ENCODE results near the gene ACIN1. TPM values are rescaled to one million over a fixed set of nuclear protein-coding genes. Genes with fewer than 3 reads are reported as not detected.

The ACIN1 gene
- total and polyA plus RNA-seq, 2 experiments from 2014 or later: 76.1 to 172 TPM

GRCh38 chr14:23018107-23018506 lies 76.8 kb downstream of the ACIN1 start:
- Histone ChIP-seq H3K4me1 (ENCODE audit: insufficient read depth) (peaks cover 8% of the 10 kb centered on the region; the same call in 1 of the 2 replicates), H3K36me3 (ENCODE audit: insufficient read depth) (no peaks in the 10 kb centered on the region), H3K27me3 (ENCODE audit: insufficient read depth) (no peaks in the 10 kb centered on the region), H2AFZ (no peak overlapping the region), H3K79me2 (replicated peaks; ENCODE audit: insufficient read depth) (no peaks in the 10 kb centered on the region), H3K4me3 (no peak overlapping the region), H3K4me2 (no peak overlapping the region), H3K27ac (ENCODE audit: low read depth) (no peak overlapping the region), H3F3A (replicated peaks; ENCODE audit: low read depth) (0 out of 2 replicates have a peak, but pooled peaks cover 3% of the 10 kb centered on the region), H3K9me2 (ENCODE audit: insufficient read depth) (no peaks in the 10 kb centered on the region), H4K20me1 (replicated peaks; ENCODE audit: insufficient read depth) (0 out of 2 replicates have a peak, but pooled peaks cover 5% of the 10 kb centered on the region)
- ATAC-seq: peak; percentile 36
- no peak overlapping the region for H3K4me3 Mint-ChIP-seq
- TF ChIP-seq, protein P1, sequence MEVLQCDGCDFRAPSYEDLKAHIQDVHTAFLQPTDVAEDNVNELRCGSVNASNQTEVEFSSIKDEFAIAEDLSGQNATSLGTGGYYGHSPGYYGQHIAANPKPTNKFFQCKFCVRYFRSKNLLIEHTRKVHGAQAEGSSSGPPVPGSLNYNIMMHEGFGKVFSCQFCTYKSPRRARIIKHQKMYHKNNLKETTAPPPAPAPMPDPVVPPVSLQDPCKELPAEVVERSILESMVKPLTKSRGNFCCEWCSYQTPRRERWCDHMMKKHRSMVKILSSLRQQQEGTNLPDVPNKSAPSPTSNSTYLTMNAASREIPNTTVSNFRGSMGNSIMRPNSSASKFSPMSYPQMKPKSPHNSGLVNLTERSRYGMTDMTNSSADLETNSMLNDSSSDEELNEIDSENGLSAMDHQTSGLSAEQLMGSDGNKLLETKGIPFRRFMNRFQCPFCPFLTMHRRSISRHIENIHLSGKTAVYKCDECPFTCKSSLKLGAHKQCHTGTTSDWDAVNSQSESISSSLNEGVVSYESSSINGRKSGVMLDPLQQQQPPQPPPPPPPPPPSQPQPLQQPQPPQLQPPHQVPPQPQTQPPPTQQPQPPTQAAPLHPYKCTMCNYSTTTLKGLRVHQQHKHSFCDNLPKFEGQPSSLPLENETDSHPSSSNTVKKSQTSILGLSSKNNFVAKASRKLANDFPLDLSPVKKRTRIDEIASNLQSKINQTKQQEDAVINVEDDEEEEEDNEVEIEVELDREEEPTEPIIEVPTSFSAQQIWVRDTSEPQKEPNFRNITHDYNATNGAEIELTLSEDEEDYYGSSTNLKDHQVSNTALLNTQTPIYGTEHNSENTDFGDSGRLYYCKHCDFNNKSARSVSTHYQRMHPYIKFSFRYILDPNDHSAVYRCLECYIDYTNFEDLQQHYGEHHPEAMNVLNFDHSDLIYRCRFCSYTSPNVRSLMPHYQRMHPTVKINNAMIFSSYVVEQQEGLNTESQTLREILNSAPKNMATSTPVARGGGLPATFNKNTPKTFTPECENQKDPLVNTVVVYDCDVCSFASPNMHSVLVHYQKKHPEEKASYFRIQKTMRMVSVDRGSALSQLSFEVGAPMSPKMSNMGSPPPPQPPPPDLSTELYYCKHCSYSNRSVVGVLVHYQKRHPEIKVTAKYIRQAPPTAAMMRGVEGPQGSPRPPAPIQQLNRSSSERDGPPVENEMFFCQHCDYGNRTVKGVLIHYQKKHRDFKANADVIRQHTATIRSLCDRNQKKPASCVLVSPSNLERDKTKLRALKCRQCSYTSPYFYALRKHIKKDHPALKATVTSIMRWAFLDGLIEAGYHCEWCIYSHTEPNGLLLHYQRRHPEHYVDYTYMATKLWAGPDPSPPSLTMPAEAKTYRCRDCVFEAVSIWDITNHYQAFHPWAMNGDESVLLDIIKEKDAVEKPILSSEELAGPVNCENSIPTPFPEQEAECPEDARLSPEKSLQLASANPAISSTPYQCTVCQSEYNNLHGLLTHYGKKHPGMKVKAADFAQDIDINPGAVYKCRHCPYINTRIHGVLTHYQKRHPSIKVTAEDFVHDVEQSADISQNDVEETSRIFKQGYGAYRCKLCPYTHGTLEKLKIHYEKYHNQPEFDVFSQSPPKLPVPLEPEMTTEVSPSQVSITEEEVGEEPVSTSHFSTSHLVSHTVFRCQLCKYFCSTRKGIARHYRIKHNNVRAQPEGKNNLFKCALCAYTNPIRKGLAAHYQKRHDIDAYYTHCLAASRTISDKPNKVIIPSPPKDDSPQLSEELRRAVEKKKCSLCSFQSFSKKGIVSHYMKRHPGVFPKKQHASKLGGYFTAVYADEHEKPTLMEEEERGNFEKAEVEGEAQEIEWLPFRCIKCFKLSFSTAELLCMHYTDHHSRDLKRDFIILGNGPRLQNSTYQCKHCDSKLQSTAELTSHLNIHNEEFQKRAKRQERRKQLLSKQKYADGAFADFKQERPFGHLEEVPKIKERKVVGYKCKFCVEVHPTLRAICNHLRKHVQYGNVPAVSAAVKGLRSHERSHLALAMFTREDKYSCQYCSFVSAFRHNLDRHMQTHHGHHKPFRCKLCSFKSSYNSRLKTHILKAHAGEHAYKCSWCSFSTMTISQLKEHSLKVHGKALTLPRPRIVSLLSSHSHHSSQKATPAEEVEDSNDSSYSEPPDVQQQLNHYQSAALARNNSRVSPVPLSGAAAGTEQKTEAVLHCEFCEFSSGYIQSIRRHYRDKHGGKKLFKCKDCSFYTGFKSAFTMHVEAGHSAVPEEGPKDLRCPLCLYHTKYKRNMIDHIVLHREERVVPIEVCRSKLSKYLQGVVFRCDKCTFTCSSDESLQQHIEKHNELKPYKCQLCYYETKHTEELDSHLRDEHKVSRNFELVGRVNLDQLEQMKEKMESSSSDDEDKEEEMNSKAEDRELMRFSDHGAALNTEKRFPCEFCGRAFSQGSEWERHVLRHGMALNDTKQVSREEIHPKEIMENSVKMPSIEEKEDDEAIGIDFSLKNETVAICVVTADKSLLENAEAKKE (CRISPR knock-in tag; IDR thresholded peaks at IDR 0.05): no peak
- TF ChIP-seq ZNF331 (CRISPR knock-in tag; IDR thresholded peaks at IDR 0.05; ENCODE audit: low read depth): no peak
- no peak for TF ChIP-seq JUNB (IDR thresholded peaks at IDR 0.05; ENCODE audit: unreplicated experiment)
- TF ChIP-seq, protein P2, sequence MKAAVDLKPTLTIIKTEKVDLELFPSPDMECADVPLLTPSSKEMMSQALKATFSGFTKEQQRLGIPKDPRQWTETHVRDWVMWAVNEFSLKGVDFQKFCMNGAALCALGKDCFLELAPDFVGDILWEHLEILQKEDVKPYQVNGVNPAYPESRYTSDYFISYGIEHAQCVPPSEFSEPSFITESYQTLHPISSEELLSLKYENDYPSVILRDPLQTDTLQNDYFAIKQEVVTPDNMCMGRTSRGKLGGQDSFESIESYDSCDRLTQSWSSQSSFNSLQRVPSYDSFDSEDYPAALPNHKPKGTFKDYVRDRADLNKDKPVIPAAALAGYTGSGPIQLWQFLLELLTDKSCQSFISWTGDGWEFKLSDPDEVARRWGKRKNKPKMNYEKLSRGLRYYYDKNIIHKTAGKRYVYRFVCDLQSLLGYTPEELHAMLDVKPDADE (IDR thresholded peaks at IDR 0.05): no peak
- TF ChIP-seq POLR2AphosphoS5 (IDR thresholded peaks at IDR 0.05; ENCODE audit: low read depth): no peak
- no peak for TF ChIP-seq EZH2phosphoT487 (IDR thresholded peaks at IDR 0.05; ENCODE audit: unreplicated experiment)
- TF ChIP-seq CTCF (conservative IDR thresholded peaks at IDR 0.05; ENCODE audit: low read depth in 2 of 2): no peak
- no peak for TF ChIP-seq EZH2 (IDR thresholded peaks at IDR 0.05; ENCODE audit: low read depth, unreplicated experiment)
- no peak for TF ChIP-seq CREB1 (CRISPR knock-in tag; IDR thresholded peaks at IDR 0.05; ENCODE audit: low read depth)
- TF ChIP-seq, protein P3, sequence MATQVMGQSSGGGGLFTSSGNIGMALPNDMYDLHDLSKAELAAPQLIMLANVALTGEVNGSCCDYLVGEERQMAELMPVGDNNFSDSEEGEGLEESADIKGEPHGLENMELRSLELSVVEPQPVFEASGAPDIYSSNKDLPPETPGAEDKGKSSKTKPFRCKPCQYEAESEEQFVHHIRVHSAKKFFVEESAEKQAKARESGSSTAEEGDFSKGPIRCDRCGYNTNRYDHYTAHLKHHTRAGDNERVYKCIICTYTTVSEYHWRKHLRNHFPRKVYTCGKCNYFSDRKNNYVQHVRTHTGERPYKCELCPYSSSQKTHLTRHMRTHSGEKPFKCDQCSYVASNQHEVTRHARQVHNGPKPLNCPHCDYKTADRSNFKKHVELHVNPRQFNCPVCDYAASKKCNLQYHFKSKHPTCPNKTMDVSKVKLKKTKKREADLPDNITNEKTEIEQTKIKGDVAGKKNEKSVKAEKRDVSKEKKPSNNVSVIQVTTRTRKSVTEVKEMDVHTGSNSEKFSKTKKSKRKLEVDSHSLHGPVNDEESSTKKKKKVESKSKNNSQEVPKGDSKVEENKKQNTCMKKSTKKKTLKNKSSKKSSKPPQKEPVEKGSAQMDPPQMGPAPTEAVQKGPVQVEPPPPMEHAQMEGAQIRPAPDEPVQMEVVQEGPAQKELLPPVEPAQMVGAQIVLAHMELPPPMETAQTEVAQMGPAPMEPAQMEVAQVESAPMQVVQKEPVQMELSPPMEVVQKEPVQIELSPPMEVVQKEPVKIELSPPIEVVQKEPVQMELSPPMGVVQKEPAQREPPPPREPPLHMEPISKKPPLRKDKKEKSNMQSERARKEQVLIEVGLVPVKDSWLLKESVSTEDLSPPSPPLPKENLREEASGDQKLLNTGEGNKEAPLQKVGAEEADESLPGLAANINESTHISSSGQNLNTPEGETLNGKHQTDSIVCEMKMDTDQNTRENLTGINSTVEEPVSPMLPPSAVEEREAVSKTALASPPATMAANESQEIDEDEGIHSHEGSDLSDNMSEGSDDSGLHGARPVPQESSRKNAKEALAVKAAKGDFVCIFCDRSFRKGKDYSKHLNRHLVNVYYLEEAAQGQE (IDR thresholded peaks at IDR 0.05; ENCODE audit: unreplicated experiment): no peak
- no peak for TF ChIP-seq ZNF114 (CRISPR knock-in tag; IDR thresholded peaks at IDR 0.05)
- no peak overlapping the region for H3K27ac Mint-ChIP-seq
- peaks cover 5% of the 10 kb centered on the region for H3K27me3 Mint-ChIP-seq (ENCODE audit: insufficient read depth, low read depth, poor library complexity)
- H3K4me1 Mint-ChIP-seq: peaks cover 7% of the 10 kb centered on the region; the same call in 2 of the 3 replicates
- DNase-seq (ENCODE audit: low spot score): no peak
- no peaks in the 10 kb centered on the region; the same call in 2 of the 3 replicates for H3K36me3 Mint-ChIP-seq (ENCODE audit: low read depth)
- no peaks in the 10 kb centered on the region for H3K9me3 Mint-ChIP-seq

All from GM23338 (cell line).